HEK293T (cell line): Measurements from ENCODE around the gene TCOF1.

Experiments used
- ARNT ChIP-seq: fragments of 450-650 bp; IDR thresholded peaks from 2 replicates; pipeline ENCODE4 v1.6.1; 2017; ENCODE audit warnings: mild to moderate bottlenecking
- CTBP1 ChIP-seq: fragments of 450-650 bp; IDR thresholded peaks from 2 replicates; pipeline ENCODE4 v1.6.1; 2016; ENCODE audit warnings: borderline replicate concordance
- ELF4 ChIP-seq: fragments of 450-650 bp; IDR thresholded peaks from 2 replicates; pipeline ENCODE4 v1.6.1; 2017; ENCODE audit warnings: antibody characterized with exemption
- FOXM1 ChIP-seq: fragments of 450-650 bp; IDR thresholded peaks from 2 replicates; pipeline ENCODE4 v1.6.1; 2017; ENCODE audit warnings: mild to moderate bottlenecking, borderline replicate concordance
- L3MBTL2 ChIP-seq: fragments of 450-650 bp; conservative IDR thresholded peaks from 2 replicates; pipeline ENCODE4 v1.6.1; 2016; ENCODE audit warnings: mild to moderate bottlenecking
- LEF1 ChIP-seq: fragments of 450-650 bp; IDR thresholded peaks from 2 replicates; pipeline ENCODE4 v1.6.1; 2017; ENCODE audit warnings: mild to moderate bottlenecking, borderline replicate concordance
- PKNOX1 ChIP-seq: fragments of 450-650 bp; IDR thresholded peaks from 2 replicates; pipeline ENCODE4 v1.6.1; 2016
- SP1 ChIP-seq: fragments of 450-650 bp; IDR thresholded peaks from 2 replicates; pipeline ENCODE4 v1.6.1; 2017
- SUZ12 ChIP-seq: fragments of 450-650 bp; IDR thresholded peaks from 2 replicates; pipeline ENCODE4 v1.6.1; 2016; ENCODE audit warnings: mild to moderate bottlenecking

DNA sequence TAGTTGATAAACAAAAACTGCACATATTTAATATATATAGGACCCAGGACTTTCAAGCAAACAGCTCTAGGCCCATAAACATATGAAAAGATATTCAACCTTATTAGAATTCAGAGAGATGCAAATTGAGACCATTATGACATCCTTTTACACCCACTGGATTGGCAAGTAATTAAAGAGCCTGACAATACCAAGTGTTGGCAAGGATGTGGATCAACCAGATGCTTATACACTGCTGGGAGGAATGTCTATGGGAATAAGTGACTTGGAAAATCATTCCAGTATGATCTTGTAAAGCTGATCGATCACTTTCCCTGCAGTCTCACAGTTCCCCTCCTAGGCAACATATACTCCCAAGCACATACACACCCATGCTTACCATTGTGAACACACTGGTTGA is 15.5 kb upstream of the TCOF1 start:
- TF ChIP-seq CTBP1, result no peak
- TF ChIP-seq SP1, result no peak
- no peak for TF ChIP-seq LEF1
- no peak for TF ChIP-seq L3MBTL2
- no peak for TF ChIP-seq PKNOX1
- no peak for TF ChIP-seq FOXM1
- TF ChIP-seq SUZ12, result no peak
- no peak for TF ChIP-seq ELF4
- TF ChIP-seq ARNT, result no peak
